NCI-H2196 treated with DMSO at 0.1 percent for 48 hours (cell line): ENCODE data around the gene GSX1.

Source experiments
- DNase-seq: peaks from one replicate; lab custom pipeline; 2025; ENCODE audit not compliant: unreplicated experiment; lab: John Stamatoyannopoulos, UW

The GSX1 gene

GRCh38 chr13:27826379-27827353 is 34.4 kb downstream of the GSX1 start:
- peak; percentile 53 for DNase-seq

- DNase-seq, result peak; percentile 33
Observed at GRCh38 chr13:27827646-27828045, 35.4 kb downstream of the GSX1 start.

- no peak for DNase-seq
Observed at GRCh38 chr13:27830010-27830409, 37.7 kb downstream of the GSX1 start.

GRCh38 chr13:27833206-27833605 is 40.9 kb downstream of the GSX1 start:
- DNase-seq, result no peak

- DNase-seq, result no peak
Observed at GRCh38 chr13:27834095-27834494, 41.8 kb downstream of the GSX1 start.

DNA sequence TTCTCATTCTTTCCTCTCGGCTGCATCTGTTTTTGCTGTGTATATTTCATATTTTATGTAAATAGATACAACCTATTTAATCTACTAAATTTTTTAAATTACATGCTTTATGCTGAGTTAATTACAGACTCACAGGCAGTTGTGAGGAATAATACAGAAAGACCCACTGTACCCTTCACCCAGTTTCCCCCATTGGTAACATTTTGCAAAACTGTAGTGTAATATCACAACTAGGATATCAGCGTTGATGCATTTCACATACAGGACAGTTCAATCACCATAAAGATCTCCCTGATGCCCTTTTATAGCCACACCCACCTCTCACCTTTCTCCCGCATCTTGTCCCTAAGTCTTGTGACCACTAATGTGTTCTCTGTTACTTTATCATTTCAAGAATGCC is 43.5 kb downstream of the GSX1 start:
- DNase-seq, result no peak

DNA sequence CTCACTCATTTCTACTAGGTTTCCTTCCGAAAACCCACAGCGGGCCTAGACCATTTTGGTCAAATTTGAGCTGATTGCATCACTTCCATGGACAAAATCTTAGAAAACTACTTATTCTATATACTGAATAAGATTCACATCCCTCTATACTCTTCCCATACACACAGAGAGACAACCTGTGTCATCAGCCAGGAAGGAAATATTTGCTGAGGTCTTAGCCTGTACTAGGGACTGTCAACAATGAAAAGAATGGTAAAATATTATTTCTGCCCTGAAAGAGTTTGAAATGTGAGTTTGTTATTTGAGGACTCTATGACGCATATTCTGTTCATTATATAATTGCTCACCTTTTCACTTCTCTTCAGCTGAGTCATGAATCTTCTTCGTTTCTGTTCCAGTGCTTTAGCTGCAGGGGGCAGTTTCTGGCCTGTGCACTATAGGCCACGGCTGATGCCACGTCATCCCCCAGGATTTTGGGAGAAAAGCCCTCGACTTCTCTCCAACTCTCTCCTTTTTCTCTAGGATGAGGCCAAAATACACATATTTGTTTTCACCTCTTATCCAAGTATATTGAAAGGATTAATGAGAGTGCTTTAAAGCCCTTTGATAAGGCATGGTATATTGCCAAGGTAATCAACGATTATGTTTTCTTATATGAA is 47.7 kb downstream of the GSX1 start:
- peak; percentile 11 for DNase-seq

DNA sequence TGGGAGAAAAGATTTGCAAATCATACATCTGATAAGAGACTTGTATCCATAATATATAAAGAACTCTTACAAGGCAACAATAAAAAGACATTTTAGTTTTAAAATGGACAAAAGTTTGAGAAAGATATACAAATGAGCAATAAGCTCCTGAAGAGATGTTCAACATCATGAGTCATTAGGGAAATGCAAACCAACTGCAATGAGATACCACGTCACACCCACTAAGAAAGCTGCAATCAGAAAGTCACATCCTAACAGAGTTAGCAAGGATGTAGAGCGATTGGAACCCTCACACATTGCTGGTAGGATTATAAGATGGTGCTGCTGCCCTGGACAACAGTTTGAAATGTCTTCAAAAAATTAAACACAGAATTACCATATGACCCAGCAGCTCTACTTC is 50.3 kb downstream of the GSX1 start:
- DNase-seq, result no peak
